T-helper 9 cell (primary cell): ENCODE data around the gene ZMYND8.
A peak's percentile ranks its signal among the peaks of the same experiment; 100 is the strongest.
"Not testable (repeated sequence)": the region's sequence is repeated elsewhere in the genome, so short reads cannot be mapped to it uniquely, and the experiment has no call there.

Experiments
- DNase-seq: peaks from one replicate; pipeline ENCODE4 v3.0.0-alpha.2; 2020

The ZMYND8 gene

GRCh38 chr20:47222468-47223119 is 133.9 kb downstream of the ZMYND8 start:
- DNase-seq = no peak

GRCh38 chr20:47221036-47221625 is 135.4 kb downstream of the ZMYND8 start:
- no peak for DNase-seq

- peak; percentile 34 for DNase-seq
Observed at GRCh38 chr20:47220161-47220582, 136.3 kb downstream of the ZMYND8 start.

- DNase-seq = no peak
Observed at GRCh38 chr20:47217482-47218446, 138.7 kb downstream of the ZMYND8 start.

- no peak for DNase-seq
Observed at GRCh38 chr20:47216819-47217410, 139.6 kb downstream of the ZMYND8 start.

- no peak for DNase-seq
Observed at GRCh38 chr20:47215653-47216397, 140.7 kb downstream of the ZMYND8 start.

- no peak for DNase-seq
Observed at GRCh38 chr20:47213966-47214365, 142.5 kb downstream of the ZMYND8 start.

- DNase-seq = no peak
Observed at GRCh38 chr20:47212606-47213207, 143.8 kb downstream of the ZMYND8 start.

- DNase-seq = no peak
Observed at GRCh38 chr20:47211036-47211435, 145.5 kb downstream of the ZMYND8 start.

GRCh38 chr20:47210470-47210869 is 146.0 kb downstream of the ZMYND8 start:
- no peak for DNase-seq

- no peak for DNase-seq
Observed at GRCh38 chr20:47209982-47210381, 146.5 kb downstream of the ZMYND8 start.

- DNase-seq = no peak
Observed at GRCh38 chr20:47208534-47209174, 147.8 kb downstream of the ZMYND8 start.

- DNase-seq = no peak
Observed at GRCh38 chr20:47206962-47207641, 149.4 kb downstream of the ZMYND8 start.

GRCh38 chr20:47206552-47206951 is 149.9 kb downstream of the ZMYND8 start:
- not testable (repeated sequence) for DNase-seq

GRCh38 chr20:47205577-47206123 is 150.8 kb downstream of the ZMYND8 start:
- DNase-seq = no peak

GRCh38 chr20:47204850-47205122 is 151.7 kb downstream of the ZMYND8 start:
- not testable (repeated sequence) for DNase-seq

- no peak for DNase-seq
Observed at GRCh38 chr20:47204008-47204849, 152.3 kb downstream of the ZMYND8 start.

- no peak for DNase-seq
Observed at GRCh38 chr20:47202733-47203667, 153.5 kb downstream of the ZMYND8 start.
